IMR-90 (cell line): ENCODE data around the gene OR7G2.

Source experiments
- BHLHE40 ChIP-seq: fragments of 150-350 bp; IDR thresholded peaks from 2 replicates; pipeline ENCODE4 v1.6.1; 2016; ENCODE audit warnings: mild to moderate bottlenecking, low read depth, low read length
- MXI1 ChIP-seq: IDR thresholded peaks from 2 replicates; pipeline ENCODE4 v1.6.1; 2012; ENCODE audit warnings: low read depth, mild to moderate bottlenecking, low read length, moderate library complexity, borderline replicate concordance
- POLR2A ChIP-seq: IDR thresholded peaks from 2 replicates; pipeline ENCODE4 v1.6.1; 2012; ENCODE audit warnings: mild to moderate bottlenecking, low read depth, low read length
- SMC3 ChIP-seq: fragments of 150-350 bp; IDR thresholded peaks from 2 replicates; pipeline ENCODE4 v1.6.1; 2016; ENCODE audit warnings: low read depth, mild to moderate bottlenecking, antibody characterized with exemption, low read length, moderate library complexity
- TF ChIP-seq, protein P1 (sequence below): conservative IDR thresholded peaks from 2 replicates; pipeline ENCODE4 v1.5.1; 2012; ENCODE audit warnings: mild to moderate bottlenecking, low read depth, low read length, improper control_type of control experiment
- TF ChIP-seq, protein P2 (sequence below): fragments of 150-350 bp; IDR thresholded peaks from 2 replicates; pipeline ENCODE4 v1.6.1; 2016; ENCODE audit warnings: low read depth, mild to moderate bottlenecking, low read length, moderate library complexity, borderline replicate concordance
- TF ChIP-seq, protein P3 (sequence below): fragments of 150-350 bp; IDR thresholded peaks from 2 replicates; pipeline ENCODE4 v1.6.1; 2017; ENCODE audit warnings: mild to moderate bottlenecking, antibody characterized with exemption, low read length, low read depth

DNA sequence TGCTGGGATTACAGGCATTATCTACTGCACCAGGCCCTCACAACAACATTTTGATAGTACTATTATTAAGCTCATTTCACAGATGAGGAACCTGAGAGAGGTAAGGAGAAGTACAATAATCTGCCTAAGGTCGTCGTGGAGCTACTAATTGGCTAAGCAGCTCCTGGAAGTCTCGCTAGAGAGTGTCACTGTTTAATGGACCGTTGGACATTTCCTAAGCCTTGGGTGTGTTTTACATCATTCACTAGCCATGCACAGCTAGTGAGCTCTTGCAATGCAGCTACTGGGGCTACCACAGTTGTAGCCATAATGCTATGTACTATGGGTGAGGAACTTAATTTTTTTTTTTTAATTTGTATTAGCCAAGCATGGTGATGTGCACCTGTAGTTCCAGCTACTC lies 54.4 kb downstream of the OR7G2 start:
- TF ChIP-seq, protein P1, sequence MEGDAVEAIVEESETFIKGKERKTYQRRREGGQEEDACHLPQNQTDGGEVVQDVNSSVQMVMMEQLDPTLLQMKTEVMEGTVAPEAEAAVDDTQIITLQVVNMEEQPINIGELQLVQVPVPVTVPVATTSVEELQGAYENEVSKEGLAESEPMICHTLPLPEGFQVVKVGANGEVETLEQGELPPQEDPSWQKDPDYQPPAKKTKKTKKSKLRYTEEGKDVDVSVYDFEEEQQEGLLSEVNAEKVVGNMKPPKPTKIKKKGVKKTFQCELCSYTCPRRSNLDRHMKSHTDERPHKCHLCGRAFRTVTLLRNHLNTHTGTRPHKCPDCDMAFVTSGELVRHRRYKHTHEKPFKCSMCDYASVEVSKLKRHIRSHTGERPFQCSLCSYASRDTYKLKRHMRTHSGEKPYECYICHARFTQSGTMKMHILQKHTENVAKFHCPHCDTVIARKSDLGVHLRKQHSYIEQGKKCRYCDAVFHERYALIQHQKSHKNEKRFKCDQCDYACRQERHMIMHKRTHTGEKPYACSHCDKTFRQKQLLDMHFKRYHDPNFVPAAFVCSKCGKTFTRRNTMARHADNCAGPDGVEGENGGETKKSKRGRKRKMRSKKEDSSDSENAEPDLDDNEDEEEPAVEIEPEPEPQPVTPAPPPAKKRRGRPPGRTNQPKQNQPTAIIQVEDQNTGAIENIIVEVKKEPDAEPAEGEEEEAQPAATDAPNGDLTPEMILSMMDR: no peak
- TF ChIP-seq SMC3: no peak
- TF ChIP-seq MXI1: no peak
- TF ChIP-seq POLR2A: no peak
- TF ChIP-seq, protein P2, sequence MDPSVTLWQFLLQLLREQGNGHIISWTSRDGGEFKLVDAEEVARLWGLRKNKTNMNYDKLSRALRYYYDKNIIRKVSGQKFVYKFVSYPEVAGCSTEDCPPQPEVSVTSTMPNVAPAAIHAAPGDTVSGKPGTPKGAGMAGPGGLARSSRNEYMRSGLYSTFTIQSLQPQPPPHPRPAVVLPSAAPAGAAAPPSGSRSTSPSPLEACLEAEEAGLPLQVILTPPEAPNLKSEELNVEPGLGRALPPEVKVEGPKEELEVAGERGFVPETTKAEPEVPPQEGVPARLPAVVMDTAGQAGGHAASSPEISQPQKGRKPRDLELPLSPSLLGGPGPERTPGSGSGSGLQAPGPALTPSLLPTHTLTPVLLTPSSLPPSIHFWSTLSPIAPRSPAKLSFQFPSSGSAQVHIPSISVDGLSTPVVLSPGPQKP: no peak
- TF ChIP-seq, protein P3, sequence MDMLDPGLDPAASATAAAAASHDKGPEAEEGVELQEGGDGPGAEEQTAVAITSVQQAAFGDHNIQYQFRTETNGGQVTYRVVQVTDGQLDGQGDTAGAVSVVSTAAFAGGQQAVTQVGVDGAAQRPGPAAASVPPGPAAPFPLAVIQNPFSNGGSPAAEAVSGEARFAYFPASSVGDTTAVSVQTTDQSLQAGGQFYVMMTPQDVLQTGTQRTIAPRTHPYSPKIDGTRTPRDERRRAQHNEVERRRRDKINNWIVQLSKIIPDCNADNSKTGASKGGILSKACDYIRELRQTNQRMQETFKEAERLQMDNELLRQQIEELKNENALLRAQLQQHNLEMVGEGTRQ: no peak
- no peak for TF ChIP-seq BHLHE40
